ENCODE results near the gene TAAR9. TPM values are rescaled to one million over a fixed set of nuclear protein-coding genes. Genes with fewer than 3 reads are reported as not detected.

Gene TAAR9
- total RNA-seq, 1 donor from 2014 or later: not detected

DNA sequence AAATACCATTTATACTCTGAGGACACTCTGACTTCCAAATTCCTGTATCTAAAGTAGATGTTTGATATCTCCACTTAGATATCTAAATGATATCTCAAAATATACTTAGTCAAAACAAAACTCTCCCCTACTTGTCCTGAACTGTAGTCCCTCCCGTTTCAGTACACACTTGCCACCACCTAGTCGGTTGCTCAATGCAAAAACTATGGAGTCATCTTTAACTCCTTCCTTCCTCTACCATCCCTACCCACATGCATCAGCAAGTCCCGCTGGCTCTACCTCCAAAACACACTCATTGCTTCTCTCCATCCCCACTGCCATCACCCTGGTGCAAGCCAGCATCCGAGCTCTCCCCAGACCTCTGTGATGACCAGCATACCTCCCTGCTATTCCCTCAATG lies 38.3 kb upstream of the TAAR9 start:
- no peak overlapping the region for H3K27ac Mint-ChIP-seq (ENCODE audit: unreplicated experiment)
- peaks cover 2% of the 10 kb centered on the region for H3K36me3 Mint-ChIP-seq (ENCODE audit: unreplicated experiment)
- DNase-seq: no peak
- H3K9me3 Mint-ChIP-seq (ENCODE audit: unreplicated experiment): no peaks in the 10 kb centered on the region
- H3K4me1 Mint-ChIP-seq (ENCODE audit: low read depth, unreplicated experiment): peaks cover 2% of the 10 kb centered on the region
- no peaks in the 10 kb centered on the region for H3K27me3 Mint-ChIP-seq (ENCODE audit: unreplicated experiment)
- H3K4me3 Mint-ChIP-seq (ENCODE audit: unreplicated experiment): no peak overlapping the region
- TF ChIP-seq, protein P1, sequence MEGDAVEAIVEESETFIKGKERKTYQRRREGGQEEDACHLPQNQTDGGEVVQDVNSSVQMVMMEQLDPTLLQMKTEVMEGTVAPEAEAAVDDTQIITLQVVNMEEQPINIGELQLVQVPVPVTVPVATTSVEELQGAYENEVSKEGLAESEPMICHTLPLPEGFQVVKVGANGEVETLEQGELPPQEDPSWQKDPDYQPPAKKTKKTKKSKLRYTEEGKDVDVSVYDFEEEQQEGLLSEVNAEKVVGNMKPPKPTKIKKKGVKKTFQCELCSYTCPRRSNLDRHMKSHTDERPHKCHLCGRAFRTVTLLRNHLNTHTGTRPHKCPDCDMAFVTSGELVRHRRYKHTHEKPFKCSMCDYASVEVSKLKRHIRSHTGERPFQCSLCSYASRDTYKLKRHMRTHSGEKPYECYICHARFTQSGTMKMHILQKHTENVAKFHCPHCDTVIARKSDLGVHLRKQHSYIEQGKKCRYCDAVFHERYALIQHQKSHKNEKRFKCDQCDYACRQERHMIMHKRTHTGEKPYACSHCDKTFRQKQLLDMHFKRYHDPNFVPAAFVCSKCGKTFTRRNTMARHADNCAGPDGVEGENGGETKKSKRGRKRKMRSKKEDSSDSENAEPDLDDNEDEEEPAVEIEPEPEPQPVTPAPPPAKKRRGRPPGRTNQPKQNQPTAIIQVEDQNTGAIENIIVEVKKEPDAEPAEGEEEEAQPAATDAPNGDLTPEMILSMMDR (IDR thresholded peaks at IDR 0.05; ENCODE audit: partially characterized antibody, unreplicated experiment): no peak

- TF ChIP-seq, protein P1 (IDR thresholded peaks at IDR 0.05; ENCODE audit: partially characterized antibody, unreplicated experiment): no peak
- Mint-ChIP-seq H3K36me3 (ENCODE audit: unreplicated experiment) (no peaks in the 10 kb centered on the region), H3K4me1 (ENCODE audit: low read depth, unreplicated experiment) (peaks cover 2% of the 10 kb centered on the region), H3K9me3 (ENCODE audit: unreplicated experiment) (no peaks in the 10 kb centered on the region), H3K27ac (ENCODE audit: unreplicated experiment) (no peak overlapping the region), H3K4me3 (ENCODE audit: unreplicated experiment) (no peak overlapping the region), H3K27me3 (ENCODE audit: unreplicated experiment) (no peaks in the 10 kb centered on the region)
- DNase-seq: no peak
Observed at GRCh38 chr6:132504757-132505156, 33.3 kb upstream of the TAAR9 start.

DNA sequence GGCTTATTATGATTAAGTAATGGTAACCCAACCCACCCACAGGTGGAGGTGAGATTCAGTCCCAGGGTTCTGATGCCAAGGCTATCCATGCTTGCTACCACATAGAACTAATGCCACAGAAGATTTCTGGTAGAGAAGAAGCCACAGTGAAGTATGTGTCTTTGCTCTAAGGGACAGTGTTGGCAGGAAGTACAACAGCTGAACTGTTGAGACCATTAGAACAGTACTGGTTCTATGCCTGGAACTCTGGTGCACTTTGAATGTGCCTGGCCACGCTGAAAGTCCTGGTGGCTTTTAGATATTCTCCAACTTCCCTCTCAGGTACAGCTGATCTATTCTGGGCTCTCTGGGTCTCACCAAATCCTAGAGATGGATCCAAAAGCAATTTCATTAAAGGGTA lies 32.9 kb upstream of the TAAR9 start:
- Mint-ChIP-seq H3K9me3 (ENCODE audit: unreplicated experiment) (no peaks in the 10 kb centered on the region), H3K36me3 (ENCODE audit: unreplicated experiment) (no peaks in the 10 kb centered on the region), H3K27ac (ENCODE audit: unreplicated experiment) (no peak overlapping the region), H3K27me3 (ENCODE audit: unreplicated experiment) (no peaks in the 10 kb centered on the region), H3K4me1 (ENCODE audit: low read depth, unreplicated experiment) (peaks cover 2% of the 10 kb centered on the region), H3K4me3 (ENCODE audit: unreplicated experiment) (no peak overlapping the region)
- DNase-seq: no peak
- TF ChIP-seq, protein P1 (IDR thresholded peaks at IDR 0.05; ENCODE audit: partially characterized antibody, unreplicated experiment): no peak

DNA sequence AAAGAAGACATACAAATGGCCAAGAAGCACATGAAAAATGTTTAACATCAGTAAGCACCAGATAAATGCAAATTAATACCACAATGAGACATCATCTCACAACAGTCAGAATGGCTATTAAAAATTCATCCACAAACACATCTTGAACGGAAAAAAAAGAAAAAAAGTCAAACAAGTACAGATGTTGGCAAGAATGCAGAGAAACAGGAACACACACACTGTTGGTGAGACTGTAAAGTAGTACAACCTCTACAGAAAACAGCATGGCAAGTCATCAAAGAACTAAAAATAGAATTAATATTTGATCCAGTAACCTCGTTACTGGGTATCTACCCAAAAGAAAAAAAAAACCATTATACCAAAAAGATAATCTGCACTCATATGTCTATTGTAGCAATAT lies 31.6 kb upstream of the TAAR9 start:
- no peak overlapping the region for H3K27ac Mint-ChIP-seq (ENCODE audit: unreplicated experiment)
- no peaks in the 10 kb centered on the region for H3K9me3 Mint-ChIP-seq (ENCODE audit: unreplicated experiment)
- DNase-seq: no peak
- no peaks in the 10 kb centered on the region for H3K27me3 Mint-ChIP-seq (ENCODE audit: unreplicated experiment)
- H3K36me3 Mint-ChIP-seq (ENCODE audit: unreplicated experiment): no peaks in the 10 kb centered on the region
- TF ChIP-seq, protein P1 (IDR thresholded peaks at IDR 0.05; ENCODE audit: partially characterized antibody, unreplicated experiment): no peak
- H3K4me3 Mint-ChIP-seq (ENCODE audit: unreplicated experiment): no peak overlapping the region
- H3K4me1 Mint-ChIP-seq (ENCODE audit: low read depth, unreplicated experiment): peaks cover 5% of the 10 kb centered on the region

DNA sequence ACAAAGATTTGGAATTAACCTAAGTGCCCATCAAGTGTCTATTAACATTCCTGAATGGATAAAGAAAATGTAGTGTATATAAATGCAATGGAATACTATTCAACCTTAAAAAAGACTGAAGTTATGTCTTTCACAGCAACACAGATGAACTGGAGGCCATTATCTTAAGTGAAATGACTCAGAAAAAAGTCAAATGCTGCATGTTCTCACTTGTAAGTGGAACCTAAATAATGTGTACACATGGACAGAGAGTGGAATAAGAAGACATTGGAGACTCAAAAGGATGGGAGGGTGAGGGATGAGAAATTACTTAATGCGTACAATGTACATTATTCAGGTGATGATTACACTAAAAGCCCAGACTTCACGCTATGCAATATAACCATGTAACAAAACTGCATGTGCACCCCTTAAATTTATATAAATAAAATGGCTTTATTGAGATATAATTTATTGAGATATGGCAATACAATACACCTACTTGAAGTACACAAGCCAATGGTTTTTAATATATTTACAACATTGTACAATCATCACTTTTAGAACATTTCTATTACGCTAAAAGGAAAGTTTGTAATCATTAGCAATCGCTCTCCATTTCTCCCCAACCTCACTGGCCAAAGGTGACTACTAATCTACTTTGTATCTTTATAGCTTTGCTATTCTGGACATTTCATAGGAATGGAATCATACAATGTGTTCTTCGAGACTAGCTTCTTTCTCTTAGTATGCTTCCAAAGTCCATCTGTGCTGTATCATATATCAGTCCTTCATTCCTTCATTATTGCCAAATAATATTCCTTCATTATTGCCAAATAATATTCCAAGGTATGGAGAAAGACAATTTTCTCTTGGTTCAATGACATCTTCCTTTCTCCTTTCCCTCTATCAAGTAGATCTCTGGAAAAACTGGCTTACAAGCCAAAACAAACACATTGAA lies 30.9 kb upstream of the TAAR9 start:
- H3K9me3 Mint-ChIP-seq (ENCODE audit: unreplicated experiment): peaks cover 1% of the 10 kb centered on the region
- H3K4me3 Mint-ChIP-seq (ENCODE audit: unreplicated experiment): no peak overlapping the region
- no peak for DNase-seq
- no peaks in the 10 kb centered on the region for H3K27me3 Mint-ChIP-seq (ENCODE audit: unreplicated experiment)
- H3K27ac Mint-ChIP-seq (ENCODE audit: unreplicated experiment): no peak overlapping the region
- H3K36me3 Mint-ChIP-seq (ENCODE audit: unreplicated experiment): no peaks in the 10 kb centered on the region
- peaks cover 7% of the 10 kb centered on the region for H3K4me1 Mint-ChIP-seq (ENCODE audit: low read depth, unreplicated experiment)
- TF ChIP-seq, protein P1 (IDR thresholded peaks at IDR 0.05; ENCODE audit: partially characterized antibody, unreplicated experiment): no peak
